Mammary epithelial cell (primary cell): ENCODE data around the gene STRN4.

Experiments
- EZH2 ChIP-seq: IDR thresholded peaks from 2 replicates; pipeline ENCODE4 v1.6.1; 2012; ENCODE audit warnings: low read length, inconsistent platforms, borderline replicate concordance
- TF ChIP-seq, protein P1 (sequence below), 2 donors: IDR thresholded peaks in 1 of 2; conservative IDR thresholded peaks in 1 of 2; 2 replicates each; pipeline ENCODE4 v1.5.1; 2011 to 2012; ENCODE audit warnings: inconsistent platforms in 2 of 2, low read length in 2 of 2, mild to moderate bottlenecking in 2 of 2, control low read depth in 1 of 2, low read depth in 1 of 2; ENCODE audit not compliant: insufficient read depth in 1 of 2; ENCODE audit errors: extremely low read depth in 1 of 2

- TF ChIP-seq, protein P1, sequence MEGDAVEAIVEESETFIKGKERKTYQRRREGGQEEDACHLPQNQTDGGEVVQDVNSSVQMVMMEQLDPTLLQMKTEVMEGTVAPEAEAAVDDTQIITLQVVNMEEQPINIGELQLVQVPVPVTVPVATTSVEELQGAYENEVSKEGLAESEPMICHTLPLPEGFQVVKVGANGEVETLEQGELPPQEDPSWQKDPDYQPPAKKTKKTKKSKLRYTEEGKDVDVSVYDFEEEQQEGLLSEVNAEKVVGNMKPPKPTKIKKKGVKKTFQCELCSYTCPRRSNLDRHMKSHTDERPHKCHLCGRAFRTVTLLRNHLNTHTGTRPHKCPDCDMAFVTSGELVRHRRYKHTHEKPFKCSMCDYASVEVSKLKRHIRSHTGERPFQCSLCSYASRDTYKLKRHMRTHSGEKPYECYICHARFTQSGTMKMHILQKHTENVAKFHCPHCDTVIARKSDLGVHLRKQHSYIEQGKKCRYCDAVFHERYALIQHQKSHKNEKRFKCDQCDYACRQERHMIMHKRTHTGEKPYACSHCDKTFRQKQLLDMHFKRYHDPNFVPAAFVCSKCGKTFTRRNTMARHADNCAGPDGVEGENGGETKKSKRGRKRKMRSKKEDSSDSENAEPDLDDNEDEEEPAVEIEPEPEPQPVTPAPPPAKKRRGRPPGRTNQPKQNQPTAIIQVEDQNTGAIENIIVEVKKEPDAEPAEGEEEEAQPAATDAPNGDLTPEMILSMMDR (conservative IDR thresholded peaks at IDR 0.05 in 1 of 2, IDR thresholded peaks at IDR 0.05 in 1 of 2; ENCODE audit: extremely low read depth in 1 of 2, insufficient read depth in 1 of 2, low read depth in 1 of 2, low read length in 2 of 2), result no peak
- no peak for TF ChIP-seq EZH2
Observed at GRCh38 chr19:46729696-46730095, 16.6 kb downstream of the STRN4 start.
